Kidney glomerular epithelial cell (primary cell): ENCODE results near the gene SLC35F1.
"Not testable (repeated sequence)": the region's sequence is repeated elsewhere in the genome, so short reads cannot be mapped to it uniquely, and the experiment has no call there.

Experiments used
- DNase-seq: peaks from one replicate; lab custom pipeline; 2025; lab: John Stamatoyannopoulos, UW

Gene SLC35F1

DNA sequence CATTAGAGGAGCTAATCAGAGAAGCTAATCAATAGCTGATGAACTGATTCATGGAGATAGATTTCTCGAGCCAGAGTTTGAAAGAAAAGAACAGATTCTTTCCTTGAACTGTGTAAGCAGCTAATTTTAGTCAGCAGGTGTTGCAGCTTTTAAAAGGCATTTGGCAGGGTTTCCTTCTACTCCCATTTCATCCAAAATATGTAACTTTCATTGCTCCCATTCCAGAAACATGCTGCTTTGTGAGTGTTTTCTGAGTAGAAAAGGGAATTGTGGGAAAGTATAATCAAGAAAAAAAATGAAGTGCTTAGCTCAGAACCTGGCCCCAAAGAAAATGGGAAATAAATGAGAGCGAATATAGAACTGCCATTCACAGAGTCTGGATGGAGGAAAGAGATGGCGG, 20.8 kb downstream of the SLC35F1 start:
- DNase-seq, result no peak

DNA sequence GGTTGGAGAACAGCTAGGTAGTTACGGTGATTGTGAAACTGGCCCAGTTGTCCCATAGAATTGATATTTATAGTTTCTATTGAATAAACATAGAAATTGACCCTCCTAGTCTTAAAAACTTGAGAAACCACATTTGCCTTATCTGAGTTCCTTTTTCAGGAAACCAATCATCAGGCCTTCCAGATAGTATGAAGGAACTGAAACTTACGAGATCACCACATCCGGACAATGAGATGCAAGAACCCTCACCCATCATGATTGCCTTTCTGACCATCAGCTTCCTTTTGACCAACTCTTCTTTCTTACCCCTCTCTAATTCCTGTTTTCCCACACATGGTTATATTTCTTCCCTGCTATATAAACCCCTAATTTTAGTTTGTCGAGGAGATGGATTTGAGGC, 21.8 kb downstream of the SLC35F1 start:
- DNase-seq, result no peak

DNA sequence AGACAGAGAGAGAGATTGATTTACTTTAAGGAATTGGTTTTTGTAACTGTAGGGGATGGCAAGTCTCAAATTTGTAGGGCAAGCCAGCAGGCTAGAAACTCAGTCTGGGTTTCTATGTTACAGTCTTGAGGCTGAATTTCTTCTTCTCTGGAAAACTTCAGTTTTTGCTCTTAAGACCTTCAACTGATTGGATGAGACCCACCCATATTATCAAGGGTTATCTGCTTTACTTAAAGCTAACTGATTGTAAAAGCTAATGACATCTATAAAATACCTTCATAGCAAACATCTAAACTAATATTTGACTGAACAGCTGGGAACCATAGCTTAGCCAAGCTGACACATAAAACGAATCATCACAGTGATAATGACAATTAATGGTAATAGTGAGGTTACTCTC, 22.4 kb downstream of the SLC35F1 start:
- no peak for DNase-seq

DNA sequence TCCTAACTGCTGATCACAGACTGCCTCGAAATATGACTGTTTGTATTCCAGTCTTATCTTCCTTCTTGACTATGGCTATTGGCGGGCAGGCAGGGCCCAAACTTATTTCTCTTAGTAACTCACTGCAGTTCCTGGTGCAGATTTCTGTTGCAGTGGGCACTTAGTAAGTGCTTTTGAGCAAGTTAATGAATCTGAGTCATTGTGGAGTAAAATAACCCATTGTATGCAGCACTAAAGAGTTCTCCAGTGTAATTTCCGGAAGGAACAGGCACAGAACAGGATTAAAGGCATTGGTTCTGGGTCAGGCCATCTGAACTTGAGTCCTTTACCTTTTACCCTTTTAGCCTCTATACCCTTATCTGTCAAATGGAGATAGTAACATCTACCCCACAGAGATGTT, 23.6 kb downstream of the SLC35F1 start:
- DNase-seq, result no peak

DNA sequence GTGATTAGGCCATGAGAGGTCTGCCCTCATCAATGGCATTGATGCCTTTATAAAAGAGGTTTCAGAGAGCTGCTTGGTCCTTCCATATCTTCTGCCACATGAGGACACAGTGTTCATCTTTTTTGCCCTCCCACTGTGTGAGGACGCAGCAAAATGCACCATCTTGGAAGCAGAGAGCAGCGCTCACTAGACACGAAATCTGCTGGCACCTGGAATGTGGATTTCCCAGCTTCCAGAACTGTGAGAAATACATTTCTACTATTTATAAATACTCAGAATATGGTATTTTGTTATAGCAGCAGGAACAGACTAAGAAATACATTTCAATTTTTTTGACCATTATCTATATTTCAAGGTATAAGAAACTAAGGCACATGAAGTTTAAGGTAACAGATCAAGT, 24.9 kb downstream of the SLC35F1 start:
- no peak for DNase-seq

DNA sequence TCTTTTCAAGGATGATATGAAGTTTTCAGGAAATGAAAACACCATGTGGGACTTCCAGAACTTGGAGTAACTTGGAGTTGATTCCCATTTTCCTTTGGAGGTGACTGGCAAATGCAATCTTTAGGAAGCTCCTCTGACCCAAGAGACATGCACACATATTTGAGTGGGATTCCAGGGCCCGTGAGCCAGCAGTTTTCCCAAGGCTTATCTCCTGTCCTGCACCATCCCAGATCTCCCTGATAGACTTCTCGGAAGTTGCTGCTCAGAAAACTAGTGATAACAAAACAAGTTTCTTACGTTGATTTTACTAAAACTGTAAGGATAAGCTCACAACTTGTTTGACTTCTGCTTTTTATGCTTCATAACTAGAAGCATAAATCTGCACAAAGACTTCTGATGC, 25.6 kb downstream of the SLC35F1 start:
- no peak for DNase-seq

DNA sequence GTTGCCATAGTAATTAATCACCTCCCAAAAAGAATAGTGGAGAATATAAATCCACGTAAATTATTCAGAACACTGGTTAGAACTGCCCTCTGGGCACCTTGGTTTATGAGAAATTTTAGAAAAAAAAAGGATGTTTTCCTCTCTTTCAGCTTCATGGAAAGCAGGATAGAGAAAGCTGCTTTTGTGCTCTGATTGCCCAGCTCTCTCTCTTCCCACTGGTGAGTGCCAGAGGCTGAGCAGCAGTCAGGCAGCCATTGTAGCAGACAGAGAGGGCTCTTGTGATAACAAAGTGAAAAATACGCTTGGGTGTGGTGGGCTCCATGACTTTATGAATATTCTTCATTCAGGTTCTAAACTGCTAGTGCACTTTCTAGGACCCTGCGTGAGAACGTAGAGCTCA, 26.4 kb downstream of the SLC35F1 start:
- DNase-seq, result no peak

DNA sequence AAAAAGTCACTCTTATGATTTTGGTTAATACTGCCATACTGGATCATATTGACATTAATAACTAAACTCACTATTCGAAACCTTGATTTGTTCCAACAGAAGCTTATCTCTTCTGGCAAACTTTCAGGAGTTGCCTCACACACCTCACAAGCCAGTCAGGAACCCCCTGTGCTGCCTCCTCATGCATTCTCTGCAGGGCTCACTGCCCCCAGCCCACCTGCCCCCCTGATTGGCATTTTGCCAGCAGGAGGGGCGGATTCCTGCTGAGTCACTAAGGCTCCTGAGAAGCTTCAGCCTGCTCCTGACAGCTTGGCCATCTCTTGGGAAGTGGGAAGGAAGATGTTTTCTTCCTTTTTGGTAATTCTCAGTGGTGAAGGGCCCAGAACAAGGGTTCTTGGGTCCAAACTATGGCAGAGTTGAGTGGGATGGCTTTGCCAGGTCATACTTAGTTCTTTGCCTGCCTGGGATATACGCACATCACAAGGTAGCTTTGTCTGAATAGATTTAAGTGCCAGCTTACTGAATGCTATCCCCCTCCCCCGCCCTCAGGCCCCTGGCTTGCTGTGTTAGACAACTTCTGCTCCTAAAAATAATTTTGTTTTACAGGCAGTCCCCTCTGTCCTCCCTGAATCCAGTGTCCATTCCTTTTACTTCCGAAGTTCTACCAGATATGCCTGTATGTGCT, 31.4 kb downstream of the SLC35F1 start:
- no peak for DNase-seq

DNA sequence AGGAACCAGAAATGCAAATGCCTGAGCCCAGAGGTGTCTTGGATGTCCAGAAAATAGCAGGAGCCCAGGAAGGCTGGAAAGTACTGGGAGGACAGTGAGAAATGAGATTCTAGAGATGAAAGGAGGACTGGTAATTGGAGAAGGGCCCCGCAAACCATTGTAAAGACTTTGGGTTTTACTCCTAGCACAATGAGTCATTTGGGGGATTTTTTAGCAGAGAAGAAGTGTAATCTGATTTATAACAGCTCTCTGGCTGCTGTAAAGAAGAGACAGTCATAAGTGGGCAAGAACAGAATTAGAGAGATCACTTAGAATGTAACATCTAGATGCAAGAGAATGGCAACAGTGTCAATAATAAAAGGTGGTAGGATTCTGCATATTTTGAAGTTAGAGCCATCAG, 40.2 kb downstream of the SLC35F1 start:
- no peak for DNase-seq

DNA sequence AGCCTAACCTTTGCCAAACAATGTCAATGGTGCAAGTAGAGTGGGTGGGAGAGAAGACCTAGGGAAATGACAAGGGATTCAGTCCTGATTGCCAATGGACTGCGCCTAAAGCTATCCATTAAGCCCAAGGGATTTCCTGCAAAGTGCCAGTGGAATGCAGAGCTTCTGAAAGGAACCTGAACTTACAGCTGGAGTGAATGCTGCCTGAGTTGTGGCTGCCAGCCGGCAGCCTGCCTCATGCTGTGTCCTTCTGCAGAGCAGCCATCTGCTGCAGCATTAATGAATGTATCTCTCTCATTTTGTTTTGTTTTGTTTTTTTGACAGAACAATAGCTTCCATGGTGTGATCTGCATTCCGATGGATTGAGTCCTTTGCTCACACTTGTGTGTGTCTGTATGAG, 44.7 kb downstream of the SLC35F1 start:
- no peak for DNase-seq

DNA sequence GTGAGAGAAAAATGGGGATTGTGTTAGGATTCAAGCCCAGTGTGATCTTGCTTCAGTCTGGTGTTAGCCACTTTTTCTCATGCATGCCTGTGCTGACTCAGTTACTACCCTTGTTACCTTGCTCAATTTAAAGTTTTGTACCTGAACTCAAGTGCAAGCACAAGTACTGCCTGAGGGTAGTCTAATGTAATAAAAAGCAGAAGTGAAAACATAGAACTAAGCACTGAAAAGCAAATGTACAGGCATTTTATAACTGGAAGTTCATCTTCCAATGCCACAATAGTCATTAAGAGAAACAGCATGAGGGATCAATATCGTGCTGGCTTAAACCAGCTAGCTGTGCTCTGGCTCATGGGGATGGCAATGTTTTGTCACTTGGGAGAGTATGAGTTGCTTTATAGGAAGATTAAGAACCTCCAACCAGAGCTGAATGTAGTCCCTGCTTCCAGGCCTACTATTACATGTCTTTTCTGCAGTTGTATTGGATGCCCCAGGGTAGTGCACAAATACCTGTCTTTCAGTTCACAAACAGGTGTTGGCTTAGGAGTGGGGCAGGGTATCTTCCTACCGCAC, 48.7 kb downstream of the SLC35F1 start:
- no peak for DNase-seq

DNA sequence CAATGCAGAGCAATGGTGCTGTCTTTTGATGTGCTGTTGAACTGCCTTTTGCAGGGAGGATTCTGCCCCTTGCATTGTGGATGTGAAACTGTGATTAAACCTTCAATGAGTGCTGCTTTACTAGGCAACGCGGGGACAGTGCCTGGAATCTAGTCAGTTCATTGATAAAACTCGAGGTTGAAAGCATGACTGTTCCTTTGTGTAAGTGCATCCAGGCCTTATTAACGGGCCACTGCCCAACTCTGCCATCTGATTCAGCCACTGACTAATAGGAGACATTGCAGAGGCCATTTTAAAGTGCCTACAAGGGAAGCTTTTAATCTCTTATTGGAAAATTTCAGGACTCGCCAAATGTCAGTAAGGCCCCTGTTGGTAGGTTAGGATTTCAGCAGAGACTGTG, 49.3 kb downstream of the SLC35F1 start:
- DNase-seq, result no peak

DNA sequence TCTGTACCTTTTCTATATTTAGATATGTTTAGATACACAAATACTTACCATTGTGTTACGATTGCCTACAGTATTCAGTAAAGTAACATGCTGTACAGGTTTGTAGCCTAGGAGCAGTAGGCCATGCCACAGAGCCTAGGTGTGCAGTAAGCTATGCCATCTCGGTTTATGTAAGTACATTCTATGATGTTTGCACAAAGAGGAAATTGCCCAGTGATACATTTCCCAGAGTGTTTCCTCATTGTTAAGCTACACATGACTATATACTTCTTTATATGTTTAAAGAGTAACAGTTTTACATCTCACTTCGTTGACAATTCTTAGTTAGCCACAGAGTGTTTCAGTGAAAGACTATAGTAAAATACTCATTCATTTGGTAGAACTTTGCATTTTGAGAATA, 51.5 kb downstream of the SLC35F1 start:
- DNase-seq, result no peak

DNA sequence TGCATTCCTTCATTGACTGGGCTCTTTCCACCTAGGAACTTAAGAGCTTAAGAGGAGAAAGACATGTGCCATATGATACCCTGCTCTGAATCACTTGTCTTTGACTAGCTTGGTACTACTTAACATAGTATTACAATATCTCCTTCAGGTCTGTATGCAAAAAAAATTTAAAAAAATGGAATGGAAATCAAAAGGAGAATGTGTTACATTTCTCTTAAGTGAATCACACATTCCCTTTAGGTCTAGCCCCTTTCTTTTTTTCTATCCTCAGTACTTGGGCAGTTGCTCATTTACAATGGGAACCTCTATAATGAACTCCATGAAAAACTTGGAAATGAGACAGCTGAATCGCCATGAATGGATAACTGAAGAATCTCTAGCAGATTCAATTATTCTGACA, 53.8 kb downstream of the SLC35F1 start:
- DNase-seq, result no peak

DNA sequence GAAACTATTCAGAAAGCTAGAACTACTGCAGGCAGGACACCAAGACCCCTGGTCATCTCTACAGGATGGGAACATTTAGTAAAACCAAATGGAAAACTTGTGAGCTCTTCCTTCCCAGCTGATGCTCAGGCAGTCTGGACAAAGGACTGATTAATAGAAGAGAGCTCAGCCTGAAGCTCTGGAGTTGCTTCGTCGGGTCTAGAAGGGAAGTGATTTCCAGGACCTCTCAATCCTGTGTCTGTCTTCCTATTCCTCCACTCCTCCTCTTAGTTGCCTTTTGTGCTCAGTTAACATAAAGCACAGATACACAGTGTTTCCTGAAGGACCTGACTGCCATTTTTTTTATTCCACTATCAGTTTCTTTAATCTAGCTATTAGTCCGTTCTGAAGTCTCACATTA, 54.2 kb downstream of the SLC35F1 start:
- no peak for DNase-seq

DNA sequence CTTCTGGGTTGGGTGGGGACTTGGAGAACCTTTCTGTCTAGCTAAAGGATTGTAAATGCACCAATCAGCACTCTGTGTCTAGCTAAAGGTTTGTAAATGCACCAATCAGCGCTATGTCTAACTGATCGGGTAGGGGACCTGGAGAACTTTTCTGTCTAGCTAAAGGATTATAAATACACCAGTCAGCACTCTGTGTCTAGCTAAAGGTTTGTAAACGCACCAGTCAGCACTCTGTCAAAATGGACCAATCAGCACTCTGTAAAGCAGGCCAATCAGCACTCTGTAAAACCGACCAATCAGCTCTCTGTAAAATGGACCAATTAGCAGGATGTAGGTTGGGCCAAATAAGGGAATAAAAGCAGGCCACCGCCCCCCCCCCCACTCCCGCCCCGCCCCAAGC, 58.7 kb downstream of the SLC35F1 start:
- DNase-seq, result not testable (repeated sequence)

DNA sequence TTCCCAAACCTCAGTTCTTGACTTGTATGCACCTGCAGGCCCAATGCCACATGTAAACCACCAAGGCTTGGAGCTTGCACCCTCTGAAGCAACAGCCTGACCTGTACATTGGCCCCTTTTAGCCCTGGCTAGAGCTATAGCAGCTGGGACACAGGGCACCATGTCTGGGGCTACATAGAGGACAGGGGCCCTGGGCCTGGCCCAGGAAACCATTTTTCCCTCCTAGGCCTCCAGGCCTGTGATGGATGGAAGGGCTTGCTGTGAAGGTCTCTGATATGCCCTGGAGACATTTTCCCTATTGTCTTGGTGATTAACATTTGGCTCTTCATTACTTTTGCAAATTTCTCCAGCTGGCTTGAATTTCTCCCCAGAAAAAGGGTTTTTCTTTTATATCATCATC, 64.6 kb downstream of the SLC35F1 start:
- DNase-seq, result no peak

DNA sequence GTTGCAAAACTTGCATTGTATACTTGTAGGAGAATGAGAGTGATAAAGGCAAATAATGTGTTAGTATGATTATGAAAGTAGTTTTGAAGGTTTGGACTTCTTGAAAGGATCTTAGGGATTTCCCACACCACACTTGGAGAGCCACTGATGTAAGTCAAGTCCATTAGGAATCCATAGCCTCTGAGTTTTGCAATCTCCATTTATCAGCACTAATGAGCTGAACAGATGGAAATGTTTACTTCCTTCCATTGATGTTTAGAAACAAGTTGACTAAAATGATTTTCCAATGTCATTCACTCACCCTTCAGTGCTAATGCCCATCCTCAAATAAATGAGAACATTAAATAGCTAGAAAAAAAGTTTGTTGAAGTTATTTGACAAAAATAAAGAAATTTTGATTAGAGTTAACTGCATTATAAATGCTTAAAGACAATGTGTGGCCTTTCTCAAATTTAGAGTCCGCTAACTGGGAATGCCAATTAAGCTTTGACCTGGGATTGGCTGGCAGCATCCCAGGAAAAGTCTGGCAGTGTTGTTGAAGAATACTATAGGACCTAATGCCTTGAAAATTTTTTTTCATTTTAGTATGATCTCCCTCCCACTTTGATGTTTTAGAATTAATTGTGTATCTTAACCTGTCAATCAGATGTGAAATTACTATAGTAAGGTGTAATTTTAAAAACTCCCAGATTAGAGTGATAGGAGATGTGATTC, 68.0 kb downstream of the SLC35F1 start:
- DNase-seq, result no peak

DNA sequence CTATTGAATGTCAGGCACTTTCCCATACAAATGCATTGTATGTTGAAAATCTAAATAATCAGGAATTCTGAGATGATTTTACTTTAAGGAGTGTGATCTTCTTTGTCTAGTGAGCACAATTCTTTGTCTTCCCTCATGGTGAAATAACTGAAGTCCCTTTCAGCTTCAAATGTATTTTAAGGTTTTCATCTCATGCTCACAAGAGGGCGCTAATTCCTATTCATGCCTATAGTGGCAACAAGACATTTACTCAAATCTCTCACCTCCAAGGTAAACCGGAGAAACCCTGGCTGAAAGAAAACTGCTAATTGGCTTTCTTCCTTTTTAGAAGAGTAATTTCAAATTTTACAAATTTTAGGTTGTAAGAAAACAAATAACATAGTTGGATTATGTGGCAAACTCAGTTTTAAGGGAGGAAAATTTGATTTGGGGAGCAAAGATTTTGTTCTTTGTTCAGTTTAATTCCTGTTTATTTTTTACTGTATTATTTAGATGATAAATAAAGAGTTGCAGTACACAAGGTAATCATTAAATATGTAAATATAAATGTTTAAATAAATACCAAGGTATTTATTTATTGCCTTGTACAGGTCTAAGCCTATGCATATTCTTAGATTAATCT, 69.1 kb downstream of the SLC35F1 start:
- DNase-seq, result peak; percentile 38

DNA sequence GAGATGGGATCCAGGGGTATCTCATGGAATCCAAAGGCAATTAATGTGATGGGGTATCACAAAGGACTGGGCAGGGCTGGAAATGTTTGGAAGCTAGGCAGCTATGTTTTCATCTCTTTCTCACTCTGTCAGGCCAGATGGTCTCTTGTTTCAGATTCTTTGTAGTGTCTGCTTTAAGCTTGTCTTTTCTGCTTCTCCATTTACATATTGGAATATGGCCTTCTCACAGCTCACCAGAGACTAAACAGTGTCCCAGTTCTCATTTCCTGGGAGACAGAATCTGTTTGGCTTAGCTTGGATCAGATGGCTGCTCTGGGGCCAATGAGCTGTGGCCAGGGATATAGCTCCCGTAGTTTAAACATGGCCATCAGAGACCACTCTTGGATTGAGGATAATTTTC, 78.9 kb downstream of the SLC35F1 start:
- no peak for DNase-seq

DNA sequence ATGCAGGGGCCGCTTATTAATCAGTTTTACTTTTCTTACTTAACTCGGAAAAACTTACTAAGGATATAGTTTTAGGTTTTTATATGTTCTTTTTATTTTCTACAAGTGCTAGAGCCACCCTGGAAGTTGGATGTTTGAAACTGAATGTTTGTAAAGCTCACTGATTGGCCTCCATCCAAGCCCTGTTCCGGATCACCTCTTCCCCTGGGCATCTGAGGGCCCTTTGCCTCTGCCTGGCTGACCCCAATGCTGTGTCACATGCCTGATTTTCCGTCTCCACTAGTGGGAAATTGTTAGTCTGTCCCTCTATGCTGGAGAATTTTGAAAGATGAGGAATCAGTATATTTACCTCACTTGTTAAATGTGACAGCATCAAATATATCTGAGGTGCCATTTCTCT, 79.3 kb downstream of the SLC35F1 start:
- no peak for DNase-seq

DNA sequence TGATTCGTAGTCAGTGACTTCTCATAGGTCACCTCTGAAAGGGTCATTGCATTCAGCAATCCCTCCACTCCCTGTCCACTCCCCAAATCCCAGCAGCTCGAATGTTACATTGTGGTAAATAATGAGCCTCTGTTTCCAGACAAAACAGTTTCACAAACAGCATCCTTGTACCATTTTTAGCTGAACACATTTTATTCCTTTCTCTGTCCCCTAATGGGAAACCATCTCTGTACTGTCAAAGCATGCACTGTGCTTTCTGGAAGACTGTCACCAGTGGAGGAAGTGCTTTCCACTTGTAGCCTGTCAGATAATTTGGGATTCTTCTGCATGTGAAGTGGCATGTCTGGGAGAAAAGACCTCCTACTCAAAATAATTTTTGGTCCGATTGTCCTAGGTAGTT, 82.0 kb downstream of the SLC35F1 start:
- no peak for DNase-seq

DNA sequence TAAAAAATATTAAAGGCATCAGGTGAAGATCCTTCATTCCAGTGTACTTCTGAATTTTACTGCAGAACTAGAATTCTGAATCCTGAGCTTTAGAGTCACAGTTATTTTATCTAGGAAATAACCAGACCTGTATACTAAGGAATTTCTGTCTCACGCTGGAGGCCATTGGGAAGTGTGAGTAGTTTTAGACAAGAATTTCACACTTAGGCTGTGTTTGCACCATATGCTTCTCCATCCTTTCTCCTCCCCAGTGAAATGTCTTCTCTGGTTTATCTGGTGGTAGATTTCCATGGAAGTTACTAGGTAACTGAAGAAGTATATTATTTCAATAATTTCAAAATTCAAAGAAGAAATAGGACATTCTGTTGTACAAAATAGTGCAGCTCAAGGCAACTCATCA, 83.1 kb downstream of the SLC35F1 start:
- no peak for DNase-seq
